Endothelial cell of umbilical vein (primary cell): ENCODE results near the gene FBXO8.

Experiments used
- POLR2A ChIP-seq: IDR thresholded peaks from 2 replicates; pipeline ENCODE4 v1.6.1; 2012; ENCODE audit warnings: low read depth, mild to moderate bottlenecking, control low read depth, low read length
- POLR2AphosphoS5 ChIP-seq: IDR thresholded peaks from 2 replicates; pipeline ENCODE4 v1.6.1; 2012; ENCODE audit warnings: low read depth, mild to moderate bottlenecking, control low read depth, low read length, moderate library complexity; ENCODE audit not compliant: insufficient read depth
- TF ChIP-seq, protein P1 (sequence below), 2 donors: IDR thresholded peaks; 1 replicate in 1 of 2; 2 replicates in 1 of 2; pipeline ENCODE4 v1.5.1; 2011; ENCODE audit warnings: low read length in 2 of 2, mild to moderate bottlenecking in 2 of 2, moderate library complexity in 2 of 2, control low read depth in 1 of 2, inconsistent platforms in 1 of 2, low read depth in 1 of 2; ENCODE audit not compliant: insufficient read depth in 1 of 2; ENCODE audit errors: extremely low read depth in 1 of 2
- TF ChIP-seq, protein P2 (sequence below): IDR thresholded peaks from 2 replicates; pipeline ENCODE4 v1.6.1; 2011; ENCODE audit not compliant: insufficient read depth, insufficient read length

DNA sequence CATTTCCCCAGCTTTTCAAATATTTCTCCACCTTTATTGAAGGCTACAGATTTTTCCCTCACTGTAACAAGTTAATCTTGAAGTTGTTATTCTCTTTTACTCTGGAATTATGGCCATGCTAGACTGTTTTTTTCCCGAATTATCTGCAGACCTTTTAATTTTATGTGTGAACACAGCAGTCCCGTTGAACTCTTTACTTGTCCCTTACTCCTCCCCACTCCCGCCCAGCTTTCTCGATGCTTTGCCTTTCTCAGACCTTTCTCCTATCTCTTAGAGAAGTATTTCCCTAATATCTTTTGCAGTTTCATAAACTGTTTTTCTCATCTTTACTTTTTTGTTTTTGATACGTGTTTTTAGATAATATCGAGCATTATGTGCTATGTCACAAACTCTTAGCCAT is 1.0 kb upstream of the FBXO8 start:
- TF ChIP-seq, protein P1, sequence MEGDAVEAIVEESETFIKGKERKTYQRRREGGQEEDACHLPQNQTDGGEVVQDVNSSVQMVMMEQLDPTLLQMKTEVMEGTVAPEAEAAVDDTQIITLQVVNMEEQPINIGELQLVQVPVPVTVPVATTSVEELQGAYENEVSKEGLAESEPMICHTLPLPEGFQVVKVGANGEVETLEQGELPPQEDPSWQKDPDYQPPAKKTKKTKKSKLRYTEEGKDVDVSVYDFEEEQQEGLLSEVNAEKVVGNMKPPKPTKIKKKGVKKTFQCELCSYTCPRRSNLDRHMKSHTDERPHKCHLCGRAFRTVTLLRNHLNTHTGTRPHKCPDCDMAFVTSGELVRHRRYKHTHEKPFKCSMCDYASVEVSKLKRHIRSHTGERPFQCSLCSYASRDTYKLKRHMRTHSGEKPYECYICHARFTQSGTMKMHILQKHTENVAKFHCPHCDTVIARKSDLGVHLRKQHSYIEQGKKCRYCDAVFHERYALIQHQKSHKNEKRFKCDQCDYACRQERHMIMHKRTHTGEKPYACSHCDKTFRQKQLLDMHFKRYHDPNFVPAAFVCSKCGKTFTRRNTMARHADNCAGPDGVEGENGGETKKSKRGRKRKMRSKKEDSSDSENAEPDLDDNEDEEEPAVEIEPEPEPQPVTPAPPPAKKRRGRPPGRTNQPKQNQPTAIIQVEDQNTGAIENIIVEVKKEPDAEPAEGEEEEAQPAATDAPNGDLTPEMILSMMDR (IDR thresholded peaks at IDR 0.05; ENCODE audit: extremely low read depth in 1 of 2, insufficient read depth in 1 of 2, low read depth in 1 of 2, low read length in 2 of 2), result no peak
- TF ChIP-seq, protein P2, sequence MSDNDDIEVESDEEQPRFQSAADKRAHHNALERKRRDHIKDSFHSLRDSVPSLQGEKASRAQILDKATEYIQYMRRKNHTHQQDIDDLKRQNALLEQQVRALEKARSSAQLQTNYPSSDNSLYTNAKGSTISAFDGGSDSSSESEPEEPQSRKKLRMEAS, result no peak
- no peak for TF ChIP-seq POLR2A
- no peak for TF ChIP-seq POLR2AphosphoS5
